HCT116 (cell line): Measurements from ENCODE around the gene GAPT. TPM values are rescaled to one million over a fixed set of nuclear protein-coding genes. Genes with fewer than 3 reads are reported as not detected.

Experiments used
- ATAC-seq: fragments of 200-7000 bp; cut with Tn5 transposase; 2 replicates; pipeline ENCODE4 v1.9.1; 2020; ENCODE audit warnings: mild to moderate bottlenecking, moderate library complexity
- BruUV-seq: library from RNA; stranded (reverse); fragments of 400-500 nt; replicated peaks from 2 replicates; lab custom pipeline; 2021; lab: Mats Ljungman, UMichigan
- CTCF ChIA-PET: fragments of 300-600 bp; sonication (Branson Sonifier 250); formaldehyde crosslinking; loops from one replicate; lab custom pipeline; 2021; ENCODE audit warnings: antibody characterized with exemption; lab: Charles Lee
- POLR2A ChIA-PET: fragments of 300-600, 350-600 bp; sonication (Branson Sonifier 250); formaldehyde crosslinking; loops from one replicate; lab custom pipeline; 2021; ENCODE audit warnings: antibody characterized with exemption; lab: Charles Lee
- RAD21 ChIA-PET, 2 experiments: fragments of 300-600 bp; sonication (Branson Sonifier 250); formaldehyde crosslinking; loops; one replicate each; lab custom pipeline; 2023; ENCODE audit warnings: low total read pairs in 2 of 2; ENCODE audit not compliant: uncharacterized antibody in 2 of 2, unreplicated experiment in 2 of 2, low non-redundant PET in 1 of 2; lab: Charles Lee
- DNase-seq: peaks from one replicate; pipeline ENCODE4 v3.0.0-alpha.2; 2010; ENCODE audit warnings: low read depth, low spot score
- H2AFZ ChIP-seq: fragments of 200-600 bp; shearing (Covaris generic), sonication (generic); 2 replicates; pipeline ENCODE4 v1.6.1; 2017; ENCODE audit warnings: low read depth, mixed run types, mixed read lengths, antibody characterized with exemption, low read length; ENCODE audit not compliant: poor library complexity, severe bottlenecking
- H3K27ac ChIP-seq: 2 replicates; pipeline ENCODE4 v1.5.1; 2012; ENCODE audit warnings: low read depth, low read length
- H3K27me3 ChIP-seq: fragments of 200-600 bp; sonication (generic); 2 replicates; pipeline ENCODE4 v1.6.1; 2016; ENCODE audit warnings: mixed run types, low read length, mixed read lengths; ENCODE audit not compliant: insufficient read depth
- H3K36me3 ChIP-seq, 2 experiments: fragments of 200-500 bp in 1 of 2; fragments of 200-600 bp in 1 of 2; sonication (Bioruptor generic) in 1 of 2; sonication (generic) in 1 of 2; 2 replicates each; pipeline versions ENCODE4 v1.5.1 to v1.6.1; 2014 to 2016; ENCODE audit warnings: low read length in 2 of 2, inconsistent platforms in 1 of 2, mixed read lengths in 1 of 2, mixed run types in 1 of 2; ENCODE audit not compliant: insufficient read depth in 2 of 2, control insufficient read depth in 1 of 2
- H3K4me1 ChIP-seq, 2 experiments: fragments of 200-600 bp in 1 of 2; sonication (generic) in 1 of 2; 2 replicates each; pipeline versions ENCODE4 v1.5.1 to v1.6.1; 2012 to 2017; ENCODE audit warnings: low read length in 2 of 2, inconsistent platforms in 1 of 2, mild to moderate bottlenecking in 1 of 2, mixed read lengths in 1 of 2, mixed run types in 1 of 2, moderate library complexity in 1 of 2; ENCODE audit not compliant: insufficient read depth in 2 of 2, control insufficient read depth in 1 of 2
- H3K4me2 ChIP-seq: fragments of 200-600 bp; sonication (generic); 2 replicates; pipeline ENCODE4 v1.6.1; 2017; ENCODE audit warnings: mixed run types, low read length, mixed read lengths
- H3K4me3 ChIP-seq, 2 experiments: fragments of 200-600 bp in 1 of 2; sonication (generic) in 1 of 2; replicated peaks in 1 of 2; 2 replicates each; pipeline ENCODE4 v1.5.1; 2011 to 2016; ENCODE audit warnings: low read length in 2 of 2, control low read depth in 1 of 2, low read depth in 1 of 2, mild to moderate bottlenecking in 1 of 2, mixed read lengths in 1 of 2, mixed run types in 1 of 2
- H3K79me2 ChIP-seq: fragments of 200-600 bp; sonication (generic); 2 replicates; pipeline ENCODE4 v1.6.1; 2017; ENCODE audit warnings: mild to moderate bottlenecking, mixed run types, low read length, moderate library complexity, mixed read lengths; ENCODE audit not compliant: insufficient read depth
- H3K9ac ChIP-seq: fragments of 200-600 bp; sonication (generic); 2 replicates; pipeline ENCODE4 v1.6.1; 2016; ENCODE audit warnings: low read length, mixed read lengths
- H3K9me2 ChIP-seq: fragments of 200-600 bp; sonication (generic), shearing (Covaris generic); 2 replicates; pipeline ENCODE4 v1.6.1; 2017; ENCODE audit warnings: mixed run types, mild to moderate bottlenecking, moderate library complexity; ENCODE audit not compliant: insufficient read depth
- H3K9me3 ChIP-seq, 2 experiments: fragments of 200-500 bp in 1 of 2; fragments of 200-600 bp in 1 of 2; sonication (Bioruptor generic) in 1 of 2; sonication (generic) in 1 of 2; 2 replicates each; pipeline ENCODE4 v1.6.1; 2014 to 2017; ENCODE audit warnings: low read length in 2 of 2, mixed read lengths in 2 of 2, inconsistent platforms in 1 of 2, low read depth in 1 of 2, mild to moderate bottlenecking in 1 of 2, mixed run types in 1 of 2, moderate library complexity in 1 of 2; ENCODE audit not compliant: control insufficient read depth in 1 of 2, insufficient read depth in 1 of 2
- H4K20me1 ChIP-seq: fragments of 200-600 bp; sonication (generic), shearing (Covaris generic); 2 replicates; pipeline ENCODE4 v1.6.1; 2017; ENCODE audit warnings: mixed run types, mild to moderate bottlenecking, moderate library complexity; ENCODE audit not compliant: insufficient read depth
- CBX3 ChIP-seq: IDR thresholded peaks from 2 replicates; pipeline ENCODE4 v1.6.1; 2012; ENCODE audit warnings: low read depth
- ELF1 ChIP-seq: IDR thresholded peaks from 2 replicates; pipeline ENCODE4 v1.6.1; 2012; ENCODE audit warnings: low read depth, borderline replicate concordance
- EZH2 ChIP-seq: fragments of 200-600 bp; sonication (generic); IDR thresholded peaks from 2 replicates; pipeline ENCODE4 v1.6.1; 2017; ENCODE audit warnings: antibody characterized with exemption, mixed run types
- EZH2phosphoT487 ChIP-seq: fragments of 200-600 bp; IDR thresholded peaks from 2 replicates; pipeline ENCODE4 v1.6.1; 2018; ENCODE audit warnings: antibody characterized with exemption, borderline replicate concordance
- FOSL1 ChIP-seq: IDR thresholded peaks from 2 replicates; pipeline ENCODE4 v1.6.1; 2012; ENCODE audit warnings: low read depth
- MAX ChIP-seq: IDR thresholded peaks from 2 replicates; pipeline ENCODE4 v1.6.1; 2012
- POLR2AphosphoS5 ChIP-seq: IDR thresholded peaks from 2 replicates; pipeline ENCODE4 v1.6.1; 2011; ENCODE audit warnings: mild to moderate bottlenecking, low read depth, low read length, moderate library complexity
- SP1 ChIP-seq: IDR thresholded peaks from 2 replicates; pipeline ENCODE4 v1.6.1; 2012; ENCODE audit warnings: low read depth
- ZBTB33 ChIP-seq: IDR thresholded peaks from 2 replicates; pipeline ENCODE4 v1.6.1; 2011; ENCODE audit warnings: mild to moderate bottlenecking, low read length, moderate library complexity; ENCODE audit not compliant: insufficient replicate concordance; ENCODE audit errors: extremely low read depth
- ZNF274 ChIP-seq: fragments of 200-500 bp; sonication (Bioruptor generic); IDR thresholded peaks from 2 replicates; pipeline ENCODE4 v1.6.1; 2014; ENCODE audit warnings: mild to moderate bottlenecking, low read depth, low read length, inconsistent platforms
- intact Hi-C: fragments of 100-400 bp; cut with micrococcal nuclease; formaldehyde crosslinking; loops from 2 replicates; pipeline ENCODE4 v1.10.0; 2022
- total RNA-seq: library from RNA; stranded (reverse); gene quantifications from one replicate; pipeline ENCODE4 v1.2.1, GENCODE V29; 2021; ENCODE audit not compliant: unreplicated experiment
- TF ChIP-seq, protein P1 (sequence below), 3 experiments: fragments of 200-600 bp in 1 of 3; sonication (generic) in 1 of 3; IDR thresholded peaks in 2 of 3; conservative IDR thresholded peaks in 1 of 3; 2 replicates each; pipeline ENCODE4 v1.5.1; 2012 to 2017; ENCODE audit warnings: low read depth in 2 of 3, low read length in 2 of 3, antibody characterized with exemption in 1 of 3, borderline replicate concordance in 1 of 3, control low read depth in 1 of 3, mild to moderate bottlenecking in 1 of 3, mixed read lengths in 1 of 3, mixed run types in 1 of 3, moderate library complexity in 1 of 3; ENCODE audit not compliant: insufficient read depth in 1 of 3
- TF ChIP-seq, protein P2 (sequence below): IDR thresholded peaks from 2 replicates; pipeline ENCODE4 v1.6.1; 2012; ENCODE audit warnings: low read depth

GAPT gene
- total RNA-seq, 1 experiment from 2014 or later: not detected

DNA sequence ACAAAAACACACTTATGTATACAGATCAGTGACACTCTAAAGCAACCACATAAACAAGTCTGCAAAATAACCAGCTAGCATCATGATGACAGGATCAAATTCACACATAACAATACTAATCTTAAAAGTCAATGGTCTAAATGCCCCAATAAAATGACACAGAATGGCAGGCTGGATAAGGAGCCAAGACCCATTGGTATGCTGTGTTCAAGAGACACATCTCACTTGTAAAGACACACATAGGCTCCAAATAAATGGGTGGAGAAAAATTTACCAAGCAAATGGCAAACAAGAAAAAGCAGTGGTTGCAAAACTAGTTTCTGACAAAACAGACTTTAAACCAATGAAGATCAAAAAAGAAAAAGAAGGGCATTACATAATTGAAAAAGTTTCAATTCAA, 26.0 kb downstream of the GAPT start:
- Histone ChIP-seq H3K9me3 (no peaks in the 10 kb centered on the region), H3K36me3 (no peaks in the 10 kb centered on the region), H3K79me2 (no peaks in the 10 kb centered on the region), H4K20me1 (no peaks in the 10 kb centered on the region), H3K4me3 (no peak overlapping the region), H2AFZ (no peak overlapping the region), H3K9me2 (no peaks in the 10 kb centered on the region), H3K4me2 (no peak overlapping the region), H3K27me3 (peaks cover 4% of the 10 kb centered on the region; the same call in 1 of the 2 replicates), H3K27ac (no peak overlapping the region), H3K9ac (no peak overlapping the region), H3K4me1 (no peaks in the 10 kb centered on the region)
- RAD21 ChIA-PET: no interaction called here
- intact Hi-C loops: no loop called here
- BruUV-seq: no TSS peak
- POLR2A ChIA-PET: no interaction called here
- TF ChIP-seq ZNF274 (no peak), EZH2phosphoT487 (no peak), ELF1 (no peak), SP1 (no peak), EZH2 (no peak), POLR2AphosphoS5 (no peak), ZBTB33 (no peak), FOSL1 (no peak), MAX (no peak), CBX3 (no peak)
- TF ChIP-seq, protein P1, sequence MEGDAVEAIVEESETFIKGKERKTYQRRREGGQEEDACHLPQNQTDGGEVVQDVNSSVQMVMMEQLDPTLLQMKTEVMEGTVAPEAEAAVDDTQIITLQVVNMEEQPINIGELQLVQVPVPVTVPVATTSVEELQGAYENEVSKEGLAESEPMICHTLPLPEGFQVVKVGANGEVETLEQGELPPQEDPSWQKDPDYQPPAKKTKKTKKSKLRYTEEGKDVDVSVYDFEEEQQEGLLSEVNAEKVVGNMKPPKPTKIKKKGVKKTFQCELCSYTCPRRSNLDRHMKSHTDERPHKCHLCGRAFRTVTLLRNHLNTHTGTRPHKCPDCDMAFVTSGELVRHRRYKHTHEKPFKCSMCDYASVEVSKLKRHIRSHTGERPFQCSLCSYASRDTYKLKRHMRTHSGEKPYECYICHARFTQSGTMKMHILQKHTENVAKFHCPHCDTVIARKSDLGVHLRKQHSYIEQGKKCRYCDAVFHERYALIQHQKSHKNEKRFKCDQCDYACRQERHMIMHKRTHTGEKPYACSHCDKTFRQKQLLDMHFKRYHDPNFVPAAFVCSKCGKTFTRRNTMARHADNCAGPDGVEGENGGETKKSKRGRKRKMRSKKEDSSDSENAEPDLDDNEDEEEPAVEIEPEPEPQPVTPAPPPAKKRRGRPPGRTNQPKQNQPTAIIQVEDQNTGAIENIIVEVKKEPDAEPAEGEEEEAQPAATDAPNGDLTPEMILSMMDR (IDR thresholded peaks at IDR 0.05 in 2 of 3, conservative IDR thresholded peaks at IDR 0.05 in 1 of 3; ENCODE audit: borderline replicate concordance in 1 of 3, insufficient read depth in 1 of 3, low read depth in 2 of 3, low read length in 2 of 3): no peak
- TF ChIP-seq, protein P2, sequence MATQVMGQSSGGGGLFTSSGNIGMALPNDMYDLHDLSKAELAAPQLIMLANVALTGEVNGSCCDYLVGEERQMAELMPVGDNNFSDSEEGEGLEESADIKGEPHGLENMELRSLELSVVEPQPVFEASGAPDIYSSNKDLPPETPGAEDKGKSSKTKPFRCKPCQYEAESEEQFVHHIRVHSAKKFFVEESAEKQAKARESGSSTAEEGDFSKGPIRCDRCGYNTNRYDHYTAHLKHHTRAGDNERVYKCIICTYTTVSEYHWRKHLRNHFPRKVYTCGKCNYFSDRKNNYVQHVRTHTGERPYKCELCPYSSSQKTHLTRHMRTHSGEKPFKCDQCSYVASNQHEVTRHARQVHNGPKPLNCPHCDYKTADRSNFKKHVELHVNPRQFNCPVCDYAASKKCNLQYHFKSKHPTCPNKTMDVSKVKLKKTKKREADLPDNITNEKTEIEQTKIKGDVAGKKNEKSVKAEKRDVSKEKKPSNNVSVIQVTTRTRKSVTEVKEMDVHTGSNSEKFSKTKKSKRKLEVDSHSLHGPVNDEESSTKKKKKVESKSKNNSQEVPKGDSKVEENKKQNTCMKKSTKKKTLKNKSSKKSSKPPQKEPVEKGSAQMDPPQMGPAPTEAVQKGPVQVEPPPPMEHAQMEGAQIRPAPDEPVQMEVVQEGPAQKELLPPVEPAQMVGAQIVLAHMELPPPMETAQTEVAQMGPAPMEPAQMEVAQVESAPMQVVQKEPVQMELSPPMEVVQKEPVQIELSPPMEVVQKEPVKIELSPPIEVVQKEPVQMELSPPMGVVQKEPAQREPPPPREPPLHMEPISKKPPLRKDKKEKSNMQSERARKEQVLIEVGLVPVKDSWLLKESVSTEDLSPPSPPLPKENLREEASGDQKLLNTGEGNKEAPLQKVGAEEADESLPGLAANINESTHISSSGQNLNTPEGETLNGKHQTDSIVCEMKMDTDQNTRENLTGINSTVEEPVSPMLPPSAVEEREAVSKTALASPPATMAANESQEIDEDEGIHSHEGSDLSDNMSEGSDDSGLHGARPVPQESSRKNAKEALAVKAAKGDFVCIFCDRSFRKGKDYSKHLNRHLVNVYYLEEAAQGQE: no peak
- ATAC-seq (no peak), DNase-seq (no peak)
- CTCF ChIA-PET: no interaction called here
